ENCODE measurements around the gene NR6A1.

Gene NR6A1

DNA sequence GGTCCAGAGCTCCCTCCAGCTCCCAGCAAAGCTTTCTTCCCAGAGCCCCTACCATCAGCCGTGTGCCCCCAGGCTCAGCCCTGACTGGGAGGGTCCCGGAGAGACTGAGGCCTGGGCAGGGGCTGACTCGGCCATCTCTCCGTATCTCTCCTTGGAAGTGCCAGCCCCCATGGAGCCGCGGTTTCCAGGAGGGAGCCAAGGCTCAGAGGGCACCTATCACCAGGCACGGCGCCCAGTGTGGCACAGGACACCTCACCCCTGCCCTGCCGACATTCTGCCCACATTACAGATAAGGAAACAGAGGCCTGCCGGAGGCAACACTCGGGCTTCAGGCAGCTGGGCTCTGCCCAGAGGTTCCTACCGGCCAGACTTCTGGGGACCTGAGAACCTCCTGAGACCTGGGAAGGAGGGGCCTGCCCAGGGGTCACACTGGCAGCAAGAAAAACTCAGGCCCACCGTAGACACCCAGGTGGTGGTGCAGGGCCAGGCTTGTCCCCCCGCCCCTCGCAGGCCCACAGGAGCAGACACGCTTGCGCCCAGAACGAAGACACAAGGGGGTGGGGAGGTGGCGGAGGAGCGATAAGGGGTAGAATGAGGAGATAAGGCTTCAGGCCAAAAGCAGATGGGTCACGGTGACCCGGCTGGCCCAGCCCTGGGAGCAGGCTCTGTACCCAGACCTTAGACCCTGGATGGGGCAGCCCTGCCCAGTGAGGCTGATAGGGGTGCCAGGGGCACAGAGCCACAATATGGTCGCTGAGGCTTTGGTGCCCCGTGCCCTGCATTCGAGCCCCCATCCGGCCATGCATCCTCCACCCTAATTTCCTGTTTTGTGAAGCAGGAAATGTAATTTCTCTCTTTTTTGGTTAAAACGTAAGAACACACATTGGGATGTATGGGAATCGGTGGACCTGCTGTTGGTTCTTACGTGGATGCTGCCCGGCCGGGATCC is 275.7 kb downstream of the NR6A1 start:
- in situ Hi-C loops (cut with HindIII; ENCODE audit: low sequenced_read_pairs): no loop called here

DNA sequence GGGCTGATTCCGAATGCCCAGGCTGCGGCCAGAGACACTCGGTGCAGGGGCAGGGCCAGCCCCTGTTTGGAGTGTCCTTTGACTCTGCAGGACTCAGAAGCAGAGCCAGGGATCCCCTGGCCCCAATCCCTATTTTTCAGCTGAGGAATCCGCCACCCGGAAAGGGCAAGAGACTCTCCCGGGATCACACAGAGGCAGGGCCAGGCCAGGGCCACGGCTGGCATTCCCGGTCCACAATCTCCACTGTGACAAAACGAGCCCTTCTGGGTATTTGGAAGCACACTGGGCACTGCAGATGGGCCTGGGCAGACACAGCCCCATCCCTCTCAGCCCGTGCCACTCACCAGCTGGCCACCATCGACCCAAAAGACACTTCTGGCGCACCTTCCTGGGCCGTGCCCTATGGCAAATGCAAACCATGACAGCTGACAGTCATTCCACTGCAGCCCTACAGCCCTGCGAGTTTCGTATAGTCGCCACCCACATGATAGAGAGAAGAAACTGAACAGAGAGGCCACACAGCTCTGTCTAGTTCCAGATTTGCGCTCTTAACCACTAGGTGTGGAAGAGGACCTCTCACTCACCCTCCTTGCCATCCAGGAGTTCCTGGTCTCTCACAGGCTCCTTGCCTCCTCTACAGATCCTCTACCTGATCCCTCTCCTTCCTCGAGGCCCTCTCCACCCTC is 277.2 kb downstream of the NR6A1 start:
- in situ Hi-C loops (cut with HindIII; ENCODE audit: low sequenced_read_pairs): no loop called here
- no peak for DNase-seq (ENCODE audit: low read depth, low spot score)
- TF ChIP-seq, protein P1, sequence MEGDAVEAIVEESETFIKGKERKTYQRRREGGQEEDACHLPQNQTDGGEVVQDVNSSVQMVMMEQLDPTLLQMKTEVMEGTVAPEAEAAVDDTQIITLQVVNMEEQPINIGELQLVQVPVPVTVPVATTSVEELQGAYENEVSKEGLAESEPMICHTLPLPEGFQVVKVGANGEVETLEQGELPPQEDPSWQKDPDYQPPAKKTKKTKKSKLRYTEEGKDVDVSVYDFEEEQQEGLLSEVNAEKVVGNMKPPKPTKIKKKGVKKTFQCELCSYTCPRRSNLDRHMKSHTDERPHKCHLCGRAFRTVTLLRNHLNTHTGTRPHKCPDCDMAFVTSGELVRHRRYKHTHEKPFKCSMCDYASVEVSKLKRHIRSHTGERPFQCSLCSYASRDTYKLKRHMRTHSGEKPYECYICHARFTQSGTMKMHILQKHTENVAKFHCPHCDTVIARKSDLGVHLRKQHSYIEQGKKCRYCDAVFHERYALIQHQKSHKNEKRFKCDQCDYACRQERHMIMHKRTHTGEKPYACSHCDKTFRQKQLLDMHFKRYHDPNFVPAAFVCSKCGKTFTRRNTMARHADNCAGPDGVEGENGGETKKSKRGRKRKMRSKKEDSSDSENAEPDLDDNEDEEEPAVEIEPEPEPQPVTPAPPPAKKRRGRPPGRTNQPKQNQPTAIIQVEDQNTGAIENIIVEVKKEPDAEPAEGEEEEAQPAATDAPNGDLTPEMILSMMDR (IDR thresholded peaks at IDR 0.05; ENCODE audit: low read depth, low read length): no peak
- H3K4me3 ChIP-seq (ENCODE audit: low read depth, low read length): no peak overlapping the region

More for the DNA sequence above, 275.7 kb downstream of the NR6A1 start:
- no peak overlapping the region for H3K4me3 ChIP-seq (ENCODE audit: low read depth, low read length)
- TF ChIP-seq, protein P1 (IDR thresholded peaks at IDR 0.05; ENCODE audit: low read depth, low read length): no peak
- no peak for DNase-seq (ENCODE audit: low read depth, low spot score)

DNA sequence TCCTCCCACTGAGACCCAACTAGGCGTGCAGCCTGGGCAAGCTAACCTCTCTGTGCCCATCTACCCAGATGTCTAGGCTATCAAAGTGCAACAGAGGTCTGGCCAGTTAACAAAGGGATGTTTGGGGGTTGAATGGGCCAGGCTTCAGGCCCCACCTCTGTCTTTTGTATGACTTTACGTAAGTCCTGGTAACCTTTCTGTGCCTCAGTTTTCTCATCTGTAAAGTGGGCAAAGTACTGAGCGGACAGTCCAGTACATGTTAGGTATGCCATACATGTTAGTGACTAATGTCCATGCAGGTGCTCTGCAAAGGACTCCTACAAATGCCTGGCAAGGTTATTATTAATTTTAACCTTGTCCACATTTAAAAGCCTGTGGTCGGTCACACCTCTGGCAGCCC is 277.9 kb downstream of the NR6A1 start:
- no peak overlapping the region for H3K4me3 ChIP-seq (ENCODE audit: low read depth, low read length)
- in situ Hi-C loops (cut with HindIII; ENCODE audit: low sequenced_read_pairs): no loop called here
- DNase-seq (ENCODE audit: low read depth, low spot score): no peak
- TF ChIP-seq, protein P1 (IDR thresholded peaks at IDR 0.05; ENCODE audit: low read depth, low read length): no peak

DNA sequence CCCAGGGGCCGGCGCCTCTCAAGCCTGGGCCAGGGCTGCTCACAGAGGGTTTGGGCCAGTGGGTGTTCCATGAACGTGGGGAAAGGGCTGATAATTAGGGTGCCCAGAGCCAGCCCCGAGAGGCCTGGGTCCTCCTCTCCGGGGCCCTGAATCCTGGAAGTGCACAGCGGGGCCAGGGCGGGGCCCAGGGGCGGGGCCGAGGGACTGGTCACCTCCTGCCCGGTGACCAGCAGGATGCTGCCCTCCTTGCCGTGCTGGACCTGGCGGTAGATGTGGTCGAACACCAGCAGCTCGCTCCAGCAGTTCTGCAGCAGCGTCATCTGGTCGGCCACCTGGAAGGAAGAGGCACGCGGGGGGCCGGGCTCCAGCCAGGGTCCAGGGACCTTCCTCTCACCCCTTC is 278.3 kb downstream of the NR6A1 start:
- TF ChIP-seq, protein P1 (IDR thresholded peaks at IDR 0.05; ENCODE audit: low read depth, low read length): no peak
- DNase-seq (ENCODE audit: low read depth, low spot score): no peak
- no peak overlapping the region for H3K4me3 ChIP-seq (ENCODE audit: low read depth, low read length)
- in situ Hi-C loops (cut with HindIII; ENCODE audit: low sequenced_read_pairs): no loop called here

DNA sequence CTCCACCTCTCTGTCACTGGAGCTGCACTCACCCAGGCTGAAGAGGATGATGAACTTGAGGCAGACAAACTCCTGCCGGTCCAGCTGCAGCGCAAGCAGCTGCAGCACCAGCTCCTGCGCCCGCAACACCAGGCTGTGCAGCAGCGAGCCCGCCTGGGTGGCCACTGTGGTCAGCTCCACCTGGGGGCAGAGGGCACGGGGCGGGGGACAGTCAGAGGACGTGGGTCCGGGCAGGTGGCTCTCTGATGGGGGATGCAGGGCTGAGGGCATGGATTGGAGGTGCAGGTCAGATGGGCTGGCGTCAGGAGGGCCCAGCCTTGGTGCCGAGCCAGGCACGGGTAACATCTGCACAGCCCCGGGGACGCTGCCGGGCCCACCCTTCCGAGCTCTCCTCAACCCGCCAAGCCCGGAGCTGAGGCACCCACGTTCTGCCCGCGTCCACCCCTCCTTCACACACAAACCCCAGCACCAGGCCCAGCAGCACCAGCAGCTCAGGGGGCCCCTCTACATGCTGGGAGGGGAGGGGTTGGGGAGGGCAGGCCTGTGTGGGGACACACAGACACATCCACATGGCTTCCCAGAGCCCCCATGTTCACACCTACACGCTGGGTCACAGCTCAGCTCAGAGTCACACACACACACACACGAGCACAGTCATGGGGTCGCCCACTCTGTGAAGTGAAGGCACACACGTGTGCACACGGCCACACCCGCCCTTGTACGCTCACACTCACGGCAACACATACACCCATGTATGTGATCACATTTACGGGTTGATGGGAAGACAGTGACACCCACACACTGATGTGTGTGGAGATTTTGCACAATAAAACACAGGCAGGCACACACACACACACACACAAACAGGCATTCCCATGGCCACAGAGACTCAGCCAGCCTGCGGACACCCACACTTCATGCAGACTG is 279.8 kb downstream of the NR6A1 start:
- no peak for DNase-seq (ENCODE audit: low read depth, low spot score)
- TF ChIP-seq, protein P1 (IDR thresholded peaks at IDR 0.05; ENCODE audit: low read depth, low read length): no peak
- H3K4me3 ChIP-seq (ENCODE audit: low read depth, low read length): no peak overlapping the region
- in situ Hi-C loops (cut with HindIII; ENCODE audit: low sequenced_read_pairs): no loop called here

DNA sequence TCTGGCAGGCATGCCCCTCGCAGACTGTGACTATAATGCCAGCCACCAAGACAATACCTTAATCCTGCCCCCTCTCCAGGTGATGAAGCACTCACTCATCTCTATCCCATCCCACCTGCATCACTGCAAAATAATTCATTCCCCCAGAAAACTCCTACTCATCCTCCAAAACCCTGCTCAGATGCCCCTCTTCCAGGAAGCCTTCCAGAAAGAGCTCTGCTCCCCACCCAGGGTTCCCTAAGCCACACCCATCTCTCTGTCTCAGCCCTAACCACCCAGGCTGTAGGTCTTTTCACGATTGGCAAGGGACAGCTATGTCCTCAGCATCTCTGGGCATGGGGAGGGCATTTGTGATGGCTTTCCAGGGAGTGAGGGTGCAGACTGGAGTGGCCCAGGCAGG is 281.1 kb downstream of the NR6A1 start:
- in situ Hi-C loops (cut with HindIII; ENCODE audit: low sequenced_read_pairs): no loop called here

More for the DNA sequence above, 281.1 kb downstream of the NR6A1 start:
- no peak overlapping the region for H3K4me3 ChIP-seq (ENCODE audit: low read depth, low read length)
- DNase-seq (ENCODE audit: low read depth, low spot score): no peak
- TF ChIP-seq, protein P1 (IDR thresholded peaks at IDR 0.05; ENCODE audit: low read depth, low read length): no peak
